DOHH2 (cell line): ENCODE results near the gene RPUSD3.

Source experiments
- CTCF ChIP-seq: fragments of 200-600 bp; sonication (generic); IDR thresholded peaks from one replicate; pipeline ENCODE4 v1.5.1; 2014; ENCODE audit warnings: antibody characterized with exemption, mild to moderate bottlenecking, low read depth, low read length; ENCODE audit not compliant: poor library complexity, severe bottlenecking
- EZH2phosphoT487 ChIP-seq: fragments of 200-600 bp; sonication (generic); IDR thresholded peaks from 2 replicates; pipeline ENCODE4 v1.6.1; 2017; ENCODE audit warnings: borderline replicate concordance, mild to moderate bottlenecking, antibody characterized with exemption, low read length, moderate library complexity, mixed read lengths

DNA sequence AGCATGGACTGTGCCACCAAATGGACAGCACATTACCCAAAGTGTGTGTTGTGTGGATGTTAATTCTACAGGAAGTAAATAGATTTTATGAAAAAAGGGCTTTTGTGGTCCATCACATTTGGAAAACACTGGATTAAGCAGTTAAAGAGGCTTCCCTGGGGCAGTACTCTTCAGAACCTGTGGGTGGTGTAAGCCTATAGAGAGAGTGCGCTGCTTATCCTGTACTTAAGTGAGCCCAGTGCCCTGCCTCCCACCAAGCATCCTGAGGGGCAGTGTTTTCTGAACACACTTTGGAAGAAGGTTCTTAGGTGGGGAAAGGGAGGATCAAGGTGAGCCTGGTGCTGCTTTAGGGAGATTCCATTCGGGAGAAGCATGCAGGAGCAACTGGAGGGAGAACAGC lies 22.9 kb downstream of the RPUSD3 start:
- TF ChIP-seq CTCF = no peak
- no peak for TF ChIP-seq EZH2phosphoT487
